Testis (tissue), 2 donors: ENCODE results near the gene TRIM7.
"Not testable (repeated sequence)": the region's sequence is repeated elsewhere in the genome, so short reads cannot be mapped to it uniquely, and the experiment has no call there.

Source experiments
- CTCF ChIP-seq, 3 experiments: fragments of 450-650 bp in 2 of 3; fragments of 200-600 bp in 1 of 3; sonication (generic) in 1 of 3; IDR thresholded peaks; one replicate each; pipeline ENCODE4 v1.5.1; 2016 to 2019; ENCODE audit warnings: antibody characterized with exemption in 3 of 3, mild to moderate bottlenecking in 2 of 3, moderate library complexity in 1 of 3
- POLR2A ChIP-seq: fragments of 450-650 bp; IDR thresholded peaks from one replicate; pipeline ENCODE4 v1.6.1; 2017; ENCODE audit warnings: antibody characterized with exemption, mild to moderate bottlenecking, moderate library complexity

GRCh38 chr5:181160755-181161533 is 44.1 kb downstream of the TRIM7 start:
- TF ChIP-seq CTCF (IDR thresholded peaks at IDR 0.05); POLR2A: not testable (repeated sequence)
